Keratinocyte (primary cell): ENCODE results near the gene ZNF445. TPM values are rescaled to one million over a fixed set of nuclear protein-coding genes. Genes with fewer than 3 reads are reported as not detected.
"Not testable (repeated sequence)": the region's sequence is repeated elsewhere in the genome, so short reads cannot be mapped to it uniquely, and the experiment has no call there.

Experiments
- DNase-seq: peaks from one replicate; pipeline ENCODE4 v3.0.0-alpha.2; 2011; ENCODE audit warnings: low read depth, missing footprints, low spot score
- FAIRE-seq: peaks from 2 replicates; lab custom pipeline; 2011; peaks lifted over from hg19 to GRCh38; lab: Jason Lieb, UNC
- H2AFZ ChIP-seq: 2 replicates; pipeline ENCODE4 v1.6.0; 2012; ENCODE audit warnings: low read length, control low read depth, inconsistent platforms; ENCODE audit not compliant: control insufficient read depth
- H3K27ac ChIP-seq: 2 replicates; pipeline ENCODE4 v1.5.1; 2011; ENCODE audit warnings: low read length; ENCODE audit not compliant: control insufficient read depth, insufficient read depth
- H3K27me3 ChIP-seq: 3 replicates; pipeline ENCODE4 v1.6.0; 2011; ENCODE audit warnings: low read length; ENCODE audit not compliant: control insufficient read depth, insufficient read depth; ENCODE audit errors: extremely low read depth
- H3K36me3 ChIP-seq, 2 experiments: 2 replicates in 1 of 2; 3 replicates in 1 of 2; pipeline ENCODE4 v1.5.1; 2011; ENCODE audit warnings: low read length in 2 of 2, mild to moderate bottlenecking in 1 of 2; ENCODE audit not compliant: control insufficient read depth in 2 of 2, insufficient read depth in 2 of 2; ENCODE audit errors: extremely low read depth in 1 of 2
- H3K4me1 ChIP-seq: 3 replicates; pipeline ENCODE4 v1.5.1; 2011; ENCODE audit warnings: low read length; ENCODE audit not compliant: control insufficient read depth, insufficient read depth; ENCODE audit errors: extremely low read depth
- H3K4me2 ChIP-seq: 3 replicates; pipeline ENCODE4 v1.6.0; 2011; ENCODE audit warnings: low read depth, low read length; ENCODE audit not compliant: control insufficient read depth, insufficient read depth; ENCODE audit errors: extremely low read depth
- H3K4me3 ChIP-seq, 3 experiments: fragments of 200-600 bp in 1 of 3; sonication (generic) in 1 of 3; 2 replicates in 2 of 3; 3 replicates in 1 of 3; pipeline ENCODE4 v1.5.1; 2011 to 2016; ENCODE audit warnings: low read length in 3 of 3, mild to moderate bottlenecking in 3 of 3, control low read depth in 2 of 3, inconsistent platforms in 1 of 3, low read depth in 1 of 3, mixed read lengths in 1 of 3, mixed run types in 1 of 3, moderate library complexity in 1 of 3; ENCODE audit not compliant: control insufficient read depth in 2 of 3, insufficient read depth in 2 of 3; ENCODE audit errors: extremely low read depth in 1 of 3
- H3K79me2 ChIP-seq: 2 replicates; pipeline ENCODE4 v1.6.0; 2012; ENCODE audit warnings: low read length; ENCODE audit not compliant: control insufficient read depth, insufficient read depth
- H3K9ac ChIP-seq: 3 replicates; pipeline ENCODE4 v1.6.0; 2011; ENCODE audit warnings: low read length; ENCODE audit not compliant: control insufficient read depth, insufficient read depth; ENCODE audit errors: extremely low read depth
- H3K9me1 ChIP-seq: 3 replicates; pipeline ENCODE4 v1.6.0; 2011; ENCODE audit warnings: low read length; ENCODE audit not compliant: control insufficient read depth, insufficient read depth; ENCODE audit errors: extremely low read depth
- H3K9me3 ChIP-seq: 2 replicates; pipeline ENCODE4 v1.5.1; 2012; ENCODE audit warnings: low read depth, low read length; ENCODE audit not compliant: control insufficient read depth
- H4K20me1 ChIP-seq: 3 replicates; pipeline ENCODE4 v1.6.0; 2011; ENCODE audit warnings: low read length; ENCODE audit not compliant: control insufficient read depth, insufficient read depth; ENCODE audit errors: extremely low read depth
- EZH2 ChIP-seq: IDR thresholded peaks from one replicate; pipeline ENCODE4 v1.6.1; 2012; ENCODE audit warnings: inconsistent platforms, mild to moderate bottlenecking, low read length, moderate library complexity
- dilution Hi-C: fragments of 300-500 bp; cut with MboI; formaldehyde crosslinking; loops from one replicate; pipeline ENCODE4 v1.7.0; 2020; ENCODE audit warnings: low sequenced_read_pairs; ENCODE audit not compliant: extremely low pct_ligation_motif_present
- polyA plus RNA-seq, 5 experiments: library from polyadenylated mRNA; depleted of rRNA in 3 of 5; stranded (reverse) in 3 of 5; stranded (forward) in 1 of 5; unstranded in 1 of 5; fragments of >200 nt; gene quantifications; 1 replicate in 1 of 5; 2 replicates in 3 of 5; 3 replicates in 1 of 5; pipeline versions ENCODE4 v1.2.1 to v1.2.3, GENCODE V29; 2011 to 2012; ENCODE audit warnings: missing spikeins in 2 of 5, low read depth in 1 of 5, low replicate concordance in 1 of 5
- TF ChIP-seq, protein P1 (sequence below), 3 experiments: IDR thresholded peaks in 1 of 3; conservative IDR thresholded peaks in 1 of 3; optimal IDR thresholded peaks in 1 of 3; 2 replicates in 2 of 3; 3 replicates in 1 of 3; pipeline versions ENCODE3 to v1.5.1; 2011; ENCODE audit warnings: low read length in 3 of 3, mild to moderate bottlenecking in 3 of 3, moderate library complexity in 2 of 3, control low read depth in 1 of 3, inconsistent platforms in 1 of 3; ENCODE audit not compliant: insufficient read depth in 2 of 3; ENCODE audit errors: extremely low read depth in 1 of 3

Gene ZNF445
- polyA plus RNA-seq, 1 donor (not counting 4 experiments of a cell fraction or from before 2014, with no cell fraction given), result 3.3 TPM

DNA sequence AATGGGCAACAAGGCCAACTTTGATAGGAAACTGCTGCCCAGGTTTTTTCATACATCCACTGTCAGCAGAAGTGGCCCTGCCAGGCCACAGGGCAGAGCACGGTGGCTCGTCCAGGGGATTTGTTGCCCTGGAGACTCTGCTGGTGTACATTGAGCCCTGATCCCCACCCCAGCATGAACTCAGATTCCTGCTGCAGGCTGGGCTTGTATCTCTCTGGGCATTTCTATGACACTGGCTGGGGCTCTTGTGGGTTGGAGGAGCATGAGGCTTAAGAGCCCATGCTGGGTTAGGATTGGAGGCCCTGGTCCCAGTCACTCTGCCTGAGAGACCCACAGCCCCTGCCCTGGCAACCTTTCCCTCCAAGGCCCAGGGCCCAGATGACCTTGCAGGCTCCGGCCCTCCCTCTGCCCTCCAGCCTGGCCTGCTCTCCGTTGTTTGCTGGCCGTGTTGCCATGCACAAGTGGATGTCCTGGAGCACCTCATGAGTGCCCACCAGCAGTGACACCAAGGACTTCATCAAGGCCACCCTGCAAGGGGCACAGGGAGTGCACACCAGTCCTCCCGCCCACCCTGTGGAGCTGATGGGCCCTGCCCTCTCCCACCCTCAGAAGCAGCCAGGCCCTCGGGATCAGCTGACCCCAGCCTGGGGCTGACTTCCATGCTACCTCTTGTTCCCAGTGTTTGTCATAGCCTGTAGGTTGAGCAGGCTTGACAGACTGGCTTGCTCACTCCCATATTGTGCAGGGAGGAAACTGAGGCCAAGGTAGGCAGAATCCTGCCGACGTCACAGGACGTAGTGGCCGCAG is 58.2 kb downstream of the ZNF445 start:
- Histone ChIP-seq H4K20me1 (no peaks in the 10 kb centered on the region), H3K36me3 (no peaks in the 10 kb centered on the region), H3K4me3 (no peak overlapping the region), H3K4me1 (no peaks in the 10 kb centered on the region), H3K79me2 (no peaks in the 10 kb centered on the region), H3K9me3 (no peaks in the 10 kb centered on the region), H3K9me1 (no peaks in the 10 kb centered on the region), H3K4me2 (no peak overlapping the region), H3K9ac (no peak overlapping the region), H3K27ac (no peak overlapping the region), H2AFZ (no peak overlapping the region), H3K27me3 (no peaks in the 10 kb centered on the region)
- DNase-seq, result no peak
- FAIRE-seq, result no peak
- no peak for TF ChIP-seq EZH2
- TF ChIP-seq, protein P1, sequence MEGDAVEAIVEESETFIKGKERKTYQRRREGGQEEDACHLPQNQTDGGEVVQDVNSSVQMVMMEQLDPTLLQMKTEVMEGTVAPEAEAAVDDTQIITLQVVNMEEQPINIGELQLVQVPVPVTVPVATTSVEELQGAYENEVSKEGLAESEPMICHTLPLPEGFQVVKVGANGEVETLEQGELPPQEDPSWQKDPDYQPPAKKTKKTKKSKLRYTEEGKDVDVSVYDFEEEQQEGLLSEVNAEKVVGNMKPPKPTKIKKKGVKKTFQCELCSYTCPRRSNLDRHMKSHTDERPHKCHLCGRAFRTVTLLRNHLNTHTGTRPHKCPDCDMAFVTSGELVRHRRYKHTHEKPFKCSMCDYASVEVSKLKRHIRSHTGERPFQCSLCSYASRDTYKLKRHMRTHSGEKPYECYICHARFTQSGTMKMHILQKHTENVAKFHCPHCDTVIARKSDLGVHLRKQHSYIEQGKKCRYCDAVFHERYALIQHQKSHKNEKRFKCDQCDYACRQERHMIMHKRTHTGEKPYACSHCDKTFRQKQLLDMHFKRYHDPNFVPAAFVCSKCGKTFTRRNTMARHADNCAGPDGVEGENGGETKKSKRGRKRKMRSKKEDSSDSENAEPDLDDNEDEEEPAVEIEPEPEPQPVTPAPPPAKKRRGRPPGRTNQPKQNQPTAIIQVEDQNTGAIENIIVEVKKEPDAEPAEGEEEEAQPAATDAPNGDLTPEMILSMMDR (optimal IDR thresholded peaks at IDR 0.05 in 1 of 3, IDR thresholded peaks at IDR 0.05 in 1 of 3, conservative IDR thresholded peaks at IDR 0.05 in 1 of 3; ENCODE audit: extremely low read depth in 1 of 3, insufficient read depth in 2 of 3, low read length in 3 of 3), result no peak
- dilution Hi-C loops, result no loop called here

DNA sequence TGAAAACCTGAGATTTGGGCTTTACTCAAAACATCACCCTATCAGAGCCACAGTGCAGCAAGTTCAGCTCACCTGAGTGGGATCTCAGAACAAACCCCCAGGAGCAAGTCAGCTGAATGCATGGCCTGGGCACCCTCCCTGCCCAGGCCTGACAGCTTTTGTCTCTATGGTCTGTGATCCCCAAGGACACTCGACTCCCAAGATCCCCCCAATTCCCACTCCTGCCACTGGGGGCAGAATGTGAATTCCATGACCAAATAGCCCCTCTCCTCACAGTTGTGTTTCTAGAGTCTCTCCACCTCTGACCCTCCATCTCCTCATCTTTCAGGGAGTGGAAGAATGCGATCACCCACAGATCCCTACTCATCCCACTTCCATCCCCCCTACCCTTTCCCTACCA is 58.9 kb downstream of the ZNF445 start:
- Histone ChIP-seq H3K27me3 (no peaks in the 10 kb centered on the region), H3K4me3 (no peak overlapping the region), H3K36me3 (no peaks in the 10 kb centered on the region), H3K9me3 (no peaks in the 10 kb centered on the region), H3K4me2 (no peak overlapping the region), H3K27ac (no peak overlapping the region), H3K79me2 (no peaks in the 10 kb centered on the region), H3K9ac (no peak overlapping the region), H3K9me1 (no peaks in the 10 kb centered on the region), H4K20me1 (no peaks in the 10 kb centered on the region), H2AFZ (no peak overlapping the region), H3K4me1 (no peaks in the 10 kb centered on the region)
- FAIRE-seq (no peak), DNase-seq (no peak)
- TF ChIP-seq EZH2, result no peak
- TF ChIP-seq, protein P1 (optimal IDR thresholded peaks at IDR 0.05 in 1 of 3, IDR thresholded peaks at IDR 0.05 in 1 of 3, conservative IDR thresholded peaks at IDR 0.05 in 1 of 3; ENCODE audit: extremely low read depth in 1 of 3, insufficient read depth in 2 of 3, low read length in 3 of 3), result peak; percentile 17 to 45 (median 36)
- dilution Hi-C loops, result no loop called here

DNA sequence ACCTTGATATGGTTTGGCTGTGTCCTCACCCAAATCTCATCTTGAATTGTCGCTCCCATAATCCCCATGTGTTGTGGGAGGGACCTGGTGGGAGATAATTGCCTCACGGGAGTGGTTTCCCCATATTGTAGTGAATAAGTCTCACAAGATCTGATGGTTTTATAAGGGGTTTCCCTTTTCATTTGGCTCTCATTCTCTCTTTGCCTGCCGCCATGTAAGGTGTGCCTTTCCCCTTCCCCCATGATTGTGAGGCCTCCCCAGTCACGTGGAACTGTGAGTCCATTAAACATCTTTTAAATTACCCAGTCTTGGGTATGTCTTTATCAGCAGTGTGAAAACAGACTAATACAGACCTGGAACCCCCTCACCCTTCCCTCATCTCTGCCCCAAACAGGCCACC is 59.4 kb downstream of the ZNF445 start:
- H3K36me3 ChIP-seq, H3K27ac ChIP-seq, H3K4me1 ChIP-seq, H3K9ac ChIP-seq, DNase-seq, FAIRE-seq, H4K20me1 ChIP-seq, H3K4me2 ChIP-seq, H3K4me3 ChIP-seq, H2AFZ ChIP-seq, H3K9me3 ChIP-seq, dilution Hi-C loops, H3K79me2 ChIP-seq, H3K9me1 ChIP-seq, H3K27me3 ChIP-seq: not testable (repeated sequence)
